Astrocyte of the spinal cord (primary cell): ENCODE measurements around the gene TMEM200A.

ENCODE experiments used
- DNase-seq: peaks from one replicate; pipeline ENCODE4 v3.0.0; 2011; ENCODE audit warnings: low read depth, low spot score
- H3K4me3 ChIP-seq: 2 replicates; pipeline ENCODE4 v1.5.1; 2011; ENCODE audit warnings: low read depth, mild to moderate bottlenecking, low read length, moderate library complexity
- CTCF ChIP-seq: IDR thresholded peaks from 2 replicates; pipeline ENCODE4 v1.5.1; 2012; ENCODE audit warnings: low read depth, mild to moderate bottlenecking, low read length, inconsistent platforms
- in situ Hi-C: cut with HindIII; loops from 2 replicates; pipeline ENCODE4 v1.10.0; 2017; ENCODE audit warnings: low sequenced_read_pairs

Gene TMEM200A

GRCh38 chr6:130460934-130461333 is 95.1 kb downstream of the TMEM200A start:
- TF ChIP-seq CTCF: no peak
- DNase-seq: no peak
- no peak overlapping the region for H3K4me3 ChIP-seq
- in situ Hi-C loops: no loop called here

- H3K4me3 ChIP-seq: no peak overlapping the region
- peak; percentile 28 for DNase-seq
- TF ChIP-seq CTCF: no peak
- in situ Hi-C loops: no loop called here
Measured at GRCh38 chr6:130466052-130466747, 100.4 kb downstream of the TMEM200A start.

- in situ Hi-C loops: no loop called here
- no peak overlapping the region for H3K4me3 ChIP-seq
- peak; percentile 51 for DNase-seq
- TF ChIP-seq CTCF: no peak
Measured at GRCh38 chr6:130466748-130467061, 100.9 kb downstream of the TMEM200A start.

GRCh38 chr6:130467146-130468050 is 101.6 kb downstream of the TMEM200A start:
- no peak overlapping the region for H3K4me3 ChIP-seq
- no peak for TF ChIP-seq CTCF
- in situ Hi-C loops: no loop called here
- no peak for DNase-seq

GRCh38 chr6:130470766-130471165 is 104.9 kb downstream of the TMEM200A start:
- in situ Hi-C loops: no loop called here
- TF ChIP-seq CTCF: no peak
- DNase-seq: no peak
- no peak overlapping the region for H3K4me3 ChIP-seq

- H3K4me3 ChIP-seq: no peak overlapping the region
- DNase-seq: peak; percentile 81
- TF ChIP-seq CTCF: peak; percentile 1
- in situ Hi-C loops: no loop called here
Measured at GRCh38 chr6:130473886-130474285, 108.1 kb downstream of the TMEM200A start.
